Measurements from ENCODE around the gene CCR5AS.

- TF ChIP-seq CTCF (IDR thresholded peaks at IDR 0.05) (no peak), POLR2A (IDR thresholded peaks at IDR 0.05) (no peak)
Observed at GRCh38 chr3:46399557-46399956, 7.3 kb downstream of the CCR5AS start.
